Small intestine (tissue), 16 donors: ENCODE results near the gene MRPL14. TPM values are rescaled to one million over a fixed set of nuclear protein-coding genes. Genes with fewer than 3 reads are reported as not detected.

Source experiments
- DNase-seq, 2 donors: peaks; one replicate each; pipeline versions ENCODE4 v3.0.0 to v3.0.0-alpha.2; 2013
- FAIRE-seq: peaks from 2 replicates; lab custom pipeline; 2012; peaks lifted over from hg19 to GRCh38; lab: Jason Lieb, UNC
- H3K27ac ChIP-seq, 3 donors: one replicate each; pipeline ENCODE4 v1.5.1; 2013; ENCODE audit warnings: low read length in 2 of 3, mild to moderate bottlenecking in 2 of 3, control low read depth in 1 of 3, inconsistent platforms in 1 of 3, low read depth in 1 of 3, moderate library complexity in 1 of 3
- H3K27me3 ChIP-seq, 3 donors: one replicate each; pipeline ENCODE4 v1.6.1; 2013; ENCODE audit warnings: low read length in 3 of 3, inconsistent platforms in 1 of 3; ENCODE audit not compliant: control insufficient read depth in 3 of 3, insufficient read depth in 3 of 3
- H3K36me3 ChIP-seq, 3 donors: one replicate each; pipeline ENCODE4 v1.6.1; 2013; ENCODE audit warnings: low read length in 3 of 3, inconsistent platforms in 1 of 3, low read depth in 1 of 3, mild to moderate bottlenecking in 1 of 3, moderate library complexity in 1 of 3; ENCODE audit not compliant: control insufficient read depth in 3 of 3, insufficient read depth in 2 of 3
- H3K4me1 ChIP-seq, 3 donors: one replicate each; pipeline ENCODE4 v1.6.1; 2013; ENCODE audit warnings: low read length in 2 of 3, inconsistent platforms in 1 of 3, low read depth in 1 of 3, mild to moderate bottlenecking in 1 of 3, moderate library complexity in 1 of 3; ENCODE audit not compliant: control insufficient read depth in 3 of 3, insufficient read depth in 2 of 3
- H3K4me3 ChIP-seq, 3 donors: one replicate each; pipeline ENCODE4 v1.5.1; 2013; ENCODE audit warnings: low read length in 3 of 3, control low read depth in 1 of 3, inconsistent platforms in 1 of 3, low read depth in 1 of 3, mild to moderate bottlenecking in 1 of 3, moderate library complexity in 1 of 3
- H3K9me3 ChIP-seq, 2 donors: one replicate each; pipeline ENCODE4 v1.6.1; 2013; ENCODE audit warnings: low read depth in 1 of 2, low read length in 1 of 2; ENCODE audit not compliant: control insufficient read depth in 2 of 2, insufficient read depth in 1 of 2
- WGBS, 3 donors: extraction: QIAGEN DNeasy Blood & Tissue Kit; methylation state at CpG; one replicate each; pipeline ENCODE4 v1.1.7; 2013; 5-methylcytosine and 5-hydroxymethylcytosine counted together
- long read RNA-seq, 10 donors: transcript quantifications; one replicate each; lab custom pipeline, GENCODE V29; 2026
- polyA plus RNA-seq, 4 donors: library from polyadenylated mRNA; stranded (reverse) in 3 of 4; unstranded in 1 of 4; fragments of 200-250 nt in 3 of 4; fragments of 120-200 nt in 1 of 4; gene quantifications; one replicate each; pipeline versions ENCODE4 v1.2.1 to v1.2.3, GENCODE V29; 2013
- donor health status: healthy with polysubstance abuse.
- donor health status: control.
- donor health status: control.
- donor health status: Bipolar disorder and iron deficiency.
- donor health status: healthy.

The MRPL14 gene
- polyA plus RNA-seq: 100 to 1,000 TPM in 2 of 4 donors, 10 to 100 TPM in 2; 48.7 to 116 (median 96.0) TPM
- long read RNA-seq, donor 1, transcript MRPL14-201 (3 exons, 959 nt): major isoform, 68 of 103 reads
- long read RNA-seq, donor 1, partial matches to known transcripts: 20 of 103 reads
- long read RNA-seq, donor 1, other reads (novel, unspliced or antisense): 15 of 103 reads
- long read RNA-seq, donor 2, transcript MRPL14-201 (3 exons, 959 nt): major isoform, 15 of 15 reads
- long read RNA-seq, donor 2, partial matches to known transcripts: 0 of 15 reads
- long read RNA-seq, donor 2, other reads (novel, unspliced or antisense): 0 of 15 reads
- long read RNA-seq, donor 3, transcript MRPL14-201 (3 exons, 959 nt): major isoform, 27 of 47 reads
- long read RNA-seq, donor 3, partial matches to known transcripts: 20 of 47 reads
- long read RNA-seq, donor 3, other reads (novel, unspliced or antisense): 0 of 47 reads
- long read RNA-seq, donor 4, transcript MRPL14-201 (3 exons, 959 nt): major isoform, 5 of 5 reads
- long read RNA-seq, donor 4, partial matches to known transcripts: 0 of 5 reads
- long read RNA-seq, donor 4, other reads (novel, unspliced or antisense): 0 of 5 reads
- long read RNA-seq, donor 5, transcript MRPL14-201 (3 exons, 959 nt): major isoform, 11 of 11 reads
- long read RNA-seq, donor 5, partial matches to known transcripts: 0 of 11 reads
- long read RNA-seq, donor 5, other reads (novel, unspliced or antisense): 0 of 11 reads
- long read RNA-seq, donor 6, transcript MRPL14-201 (3 exons, 959 nt): major isoform, 22 of 52 reads
- long read RNA-seq, donor 6, partial matches to known transcripts: 25 of 52 reads
- long read RNA-seq, donor 6, other reads (novel, unspliced or antisense): 5 of 52 reads
- long read RNA-seq, donor 7, transcript MRPL14-201 (3 exons, 959 nt): major isoform, 50 of 66 reads
- long read RNA-seq, donor 7, partial matches to known transcripts: 10 of 66 reads
- long read RNA-seq, donor 7, other reads (novel, unspliced or antisense): 6 of 66 reads
- long read RNA-seq, donor 8, partial matches to known transcripts: 0 of 2 reads
- long read RNA-seq, donor 8, other reads (novel, unspliced or antisense): 0 of 2 reads
- long read RNA-seq, donor 9, transcript MRPL14-201 (3 exons, 959 nt): major isoform, 8 of 8 reads
- long read RNA-seq, donor 9, partial matches to known transcripts: 0 of 8 reads
- long read RNA-seq, donor 9, other reads (novel, unspliced or antisense): 0 of 8 reads
- long read RNA-seq, donor 10, transcript MRPL14-201 (3 exons, 959 nt): major isoform, 24 of 55 reads
- long read RNA-seq, donor 10, partial matches to known transcripts: 31 of 55 reads
- long read RNA-seq, donor 10, other reads (novel, unspliced or antisense): 0 of 55 reads

- no peak for FAIRE-seq
- H3K4me1 ChIP-seq: peaks cover 2 to 48% (median 13%) of the 10 kb centered on the region in 3 donors
- H3K4me3 ChIP-seq: peak within 1 kb of the TSS; percentile 86 to 95 (median 91)
- 0 to 1% (median 1%) methylated on average over 22 to 69 of the region's 80 CpGs for WGBS, 3 donors
- H3K36me3 ChIP-seq: peaks cover 0 to 2% (median 0%) of the 10 kb centered on the region in 3 donors
- H3K27me3 ChIP-seq: no peaks in the 10 kb centered on the region
- DNase-seq: peak; percentile 87 to 94
- H3K27ac ChIP-seq: peak within 1 kb of the TSS; percentile 84 to 89 (median 86)
- no peaks in the 10 kb centered on the region for H3K9me3 ChIP-seq
Measured at GRCh38 chr6:44127186-44128019, at the start of gene MRPL14, which contains the start of gene TMEM63B. TSS of gene MRPL14 (minus strand) at chr6:44127452. CDS start at chr6:44116611, 10,841 bp downstream. TSS of gene TMEM63B (plus strand) at chr6:44127554. CDS start at chr6:44134585, 7,031 bp downstream.

- H3K27ac ChIP-seq: no peak overlapping the region
- no peaks in the 10 kb centered on the region for H3K27me3 ChIP-seq
- no peaks in the 10 kb centered on the region for H3K9me3 ChIP-seq
- H3K36me3 ChIP-seq: no peaks in the 10 kb centered on the region
- no peak overlapping the region for H3K4me3 ChIP-seq
- 58 to 73% (median 65%) methylated on average over 14 to 15 of the region's 15 CpGs for WGBS, 3 donors
- FAIRE-seq: no peak
- DNase-seq: peak in 1 of 2 donors; percentile 31
- peaks cover 0 to 5% (median 0%) of the 10 kb centered on the region in 3 donors for H3K4me1 ChIP-seq
Measured at GRCh38 chr6:44176130-44176761, 49.0 kb upstream of the MRPL14 start.

GRCh38 chr6:44172731-44173500 is 45.7 kb upstream of the MRPL14 start:
- Histone ChIP-seq H3K9me3 (no peaks in the 10 kb centered on the region), H3K36me3 (no peaks in the 10 kb centered on the region), H3K4me1 (peaks cover 0 to 5% (median 0%) of the 10 kb centered on the region in 3 donors), H3K4me3 (no peak overlapping the region), H3K27ac (no peak overlapping the region), H3K27me3 (peaks cover 0 to 4% (median 0%) of the 10 kb centered on the region in 3 donors)
- 24 to 28% (median 26%) methylated on average over 15 of the region's 15 CpGs for WGBS, 3 donors
- DNase-seq (peak; percentile 71 to 79), FAIRE-seq (no peak)

- Histone ChIP-seq H3K4me1 (peaks cover 0 to 5% (median 0%) of the 10 kb centered on the region in 3 donors), H3K36me3 (no peaks in the 10 kb centered on the region), H3K27me3 (peaks cover 0 to 4% (median 0%) of the 10 kb centered on the region in 3 donors), H3K27ac (no peak overlapping the region), H3K9me3 (no peaks in the 10 kb centered on the region), H3K4me3 (no peak overlapping the region)
- WGBS, 3 donors: 73 to 83% (median 80%) methylated on average over 12 of the region's 12 CpGs
- no peak for DNase-seq
- FAIRE-seq: no peak
Measured at GRCh38 chr6:44171899-44172546, 44.8 kb upstream of the MRPL14 start.

- H3K4me1 ChIP-seq: peaks cover 0 to 5% (median 0%) of the 10 kb centered on the region in 3 donors
- DNase-seq: peak in 1 of 2 donors; percentile 42
- no peaks in the 10 kb centered on the region for H3K36me3 ChIP-seq
- no peak overlapping the region for H3K4me3 ChIP-seq
- no peak overlapping the region for H3K27ac ChIP-seq
- no peaks in the 10 kb centered on the region for H3K9me3 ChIP-seq
- no peak for FAIRE-seq
- H3K27me3 ChIP-seq: peaks cover 0 to 7% (median 0%) of the 10 kb centered on the region in 3 donors
- WGBS, 3 donors: 57 to 70% (median 59%) methylated on average over 10 of the region's 10 CpGs
Measured at GRCh38 chr6:44169886-44170570, 42.8 kb upstream of the MRPL14 start.

- Histone ChIP-seq H3K4me3 (no peak overlapping the region), H3K4me1 (peaks cover 0 to 5% (median 0%) of the 10 kb centered on the region in 3 donors), H3K36me3 (no peaks in the 10 kb centered on the region), H3K9me3 (no peaks in the 10 kb centered on the region), H3K27me3 (peaks cover 0 to 7% (median 0%) of the 10 kb centered on the region in 3 donors), H3K27ac (no peak overlapping the region)
- WGBS, 3 donors: 15 to 49% (median 28%) methylated on average over 9 of the region's 9 CpGs
- no peak for FAIRE-seq
- DNase-seq: peak; percentile 42 to 67
Measured at GRCh38 chr6:44169154-44169553, 41.9 kb upstream of the MRPL14 start.
